CD4-positive, alpha-beta T cell (primary cell): Measurements from ENCODE around the gene IL22RA1. TPM values are rescaled to one million over a fixed set of nuclear protein-coding genes. Genes with fewer than 3 reads are reported as not detected.

Source experiments
- ATAC-seq: fragments of 200-7000 bp; cut with Tn5 transposase; one replicate; pipeline ENCODE4 v1.10.0; 2022; ENCODE audit warnings: mild to moderate bottlenecking; ENCODE audit not compliant: poor library complexity
- CTCF ChIA-PET: fragments of 350-600 bp; sonication (Branson Sonifier 250); formaldehyde crosslinking; loops from one replicate; lab custom pipeline; 2021; ENCODE audit warnings: antibody characterized with exemption, inconsistent platforms; lab: Charles Lee
- POLR2A ChIA-PET: fragments of 350-600 bp; sonication (Branson Sonifier 250); formaldehyde crosslinking; loops from one replicate; lab custom pipeline; 2021; ENCODE audit warnings: antibody characterized with exemption, inconsistent platforms; lab: Charles Lee
- DNase-seq, 14 experiments: peaks; one replicate each; pipeline ENCODE4 v3.0.0-alpha.2; 2013 to 2020; ENCODE audit warnings: mixed read lengths in 2 of 14
- H3K27ac ChIP-seq, 2 donors: one replicate each; pipeline versions ENCODE4 v1.5.1 to v1.7.0; 2013; ENCODE audit warnings: low read length in 2 of 2, low read depth in 1 of 2, mild to moderate bottlenecking in 1 of 2
- H3K27me3 ChIP-seq, 2 experiments: 1 replicate in 1 of 2; 2 replicates in 1 of 2; pipeline versions ENCODE4 v1.6.1 to v1.7.0; 2013; ENCODE audit warnings: low read length in 2 of 2, control low read depth in 1 of 2, mild to moderate bottlenecking in 1 of 2, moderate library complexity in 1 of 2; ENCODE audit not compliant: insufficient read depth in 2 of 2, control insufficient read depth in 1 of 2
- H3K36me3 ChIP-seq: one replicate; pipeline ENCODE4 v1.6.1; 2013; ENCODE audit warnings: low read length, control low read depth; ENCODE audit not compliant: insufficient read depth
- H3K4me1 ChIP-seq: one replicate; pipeline ENCODE4 v1.6.1; 2013; ENCODE audit warnings: low read length, control low read depth; ENCODE audit not compliant: insufficient read depth
- H3K4me3 ChIP-seq: one replicate; pipeline ENCODE4 v1.5.1; 2013; ENCODE audit warnings: mild to moderate bottlenecking, low read length, moderate library complexity
- H3K9me3 ChIP-seq, 2 experiments: 1 replicate in 1 of 2; 2 replicates in 1 of 2; pipeline versions ENCODE4 v1.6.1 to v1.7.0; 2013; ENCODE audit warnings: low read length in 2 of 2, mild to moderate bottlenecking in 2 of 2, control low read depth in 1 of 2, moderate library complexity in 1 of 2; ENCODE audit not compliant: control insufficient read depth in 1 of 2, insufficient read depth in 1 of 2
- H3K27ac Mint-ChIP-seq: one replicate; pipeline ENCODE4 v1.8.0; 2020; ENCODE audit warnings: mixed read lengths
- H3K27me3 Mint-ChIP-seq: one replicate; pipeline ENCODE4 v1.8.0; 2021; ENCODE audit warnings: mixed read lengths
- H3K36me3 Mint-ChIP-seq: one replicate; pipeline ENCODE4 v1.8.0; 2021; ENCODE audit warnings: low read depth, mixed read lengths
- H3K4me1 Mint-ChIP-seq: one replicate; pipeline ENCODE4 v1.8.0; 2021; ENCODE audit warnings: low read depth, mixed read lengths
- H3K4me3 Mint-ChIP-seq: one replicate; pipeline ENCODE4 v1.8.0; 2020; ENCODE audit warnings: mild to moderate bottlenecking, mixed read lengths
- H3K9me3 Mint-ChIP-seq: one replicate; pipeline ENCODE4 v1.8.0; 2020; ENCODE audit warnings: mixed read lengths
- CTCF ChIP-seq: fragments of 200-600 bp; IDR thresholded peaks from one replicate; pipeline ENCODE4 v1.8.0; 2022; ENCODE audit warnings: antibody characterized with exemption, mild to moderate bottlenecking
- intact Hi-C, 2 experiments: fragments of 100-400 bp; cut with DNase I in 1 of 2; cut with micrococcal nuclease in 1 of 2; formaldehyde crosslinking; loops; one replicate each; pipeline versions ENCODE4 v1.15.1 to v1.9.0; 2023 to 2025; cut with DNase I, micrococcal nuclease
- total RNA-seq, 174 experiments: library from RNA in 2 of 174; stranded (reverse) in 2 of 174; gene quantifications; one replicate each; pipeline ENCODE4 v1.2.3 and lab custom pipeline; 2021 to 2026

The IL22RA1 gene
- total RNA-seq, 2 experiments from 2014 or later: not detected

- peaks cover 6% of the 10 kb centered on the region for H3K4me1 ChIP-seq
- no peaks in the 10 kb centered on the region for H3K9me3 Mint-ChIP-seq
- no peaks in the 10 kb centered on the region for H3K4me1 Mint-ChIP-seq
- no peaks in the 10 kb centered on the region for H3K36me3 ChIP-seq
- CTCF ChIA-PET: no interaction called here
- no peak overlapping the region for H3K27ac Mint-ChIP-seq
- no peak overlapping the region for H3K4me3 Mint-ChIP-seq
- ATAC-seq: no peak
- H3K36me3 Mint-ChIP-seq: no peaks in the 10 kb centered on the region
- DNase-seq: no peak
- H3K27me3 ChIP-seq: no peaks in the 10 kb centered on the region
- intact Hi-C loops: loop anchor here in 1 of 2 experiments (2.0 to 5.0 kb wide), 2 partner anchors 43 to 322 kb away; partner anchors contain the start of gene MYOM3
- no peak overlapping the region for H3K4me3 ChIP-seq
- POLR2A ChIA-PET: no interaction called here
- no peak for TF ChIP-seq CTCF
- no peaks in the 10 kb centered on the region for H3K9me3 ChIP-seq
- H3K27ac ChIP-seq: no peak overlapping the region
- H3K27me3 Mint-ChIP-seq: peaks cover 10% of the 10 kb centered on the region
These were observed 73.1 kb downstream of the IL22RA1 start for GRCh38 chr1:24069817-24070216.

Other genes starting within 250 kb of the IL22RA1 start
- under 1 TPM in 1 of 2 experiments, not detected in 1; 0.05 TPM for gene CNR2, start 229.8 kb downstream of the IL22RA1 start, total RNA-seq
- gene PNRC2, start 183.3 kb downstream of the IL22RA1 start, total RNA-seq: 100 to 1,000 TPM; 172 to 183 TPM
- gene SRSF10, start 162.8 kb downstream of the IL22RA1 start, total RNA-seq: 100 to 1,000 TPM; 346 to 356 TPM
- not detected for gene MYOM3, start 31.0 kb downstream of the IL22RA1 start, total RNA-seq
- gene IFNLR1, start 44.1 kb upstream of the IL22RA1 start, total RNA-seq: 1 to 10 TPM; 1.2 to 1.3 TPM
- gene GRHL3, start 176.2 kb upstream of the IL22RA1 start, total RNA-seq: not detected